ENCODE measurements around the gene PCMT1. TPM values are rescaled to one million over a fixed set of nuclear protein-coding genes. Genes with fewer than 3 reads are reported as not detected.

PCMT1 gene
- total RNA-seq, 5 donors from 2014 or later (not counting 1 experiment from before 2014, with no cell fraction given): 33.9 to 63.1 (median 53.1) TPM

- Histone ChIP-seq H3K4me3 (ENCODE audit: control insufficient read depth in 1 of 2, extremely low read depth in 1 of 2, low read length in 1 of 2) (no peak overlapping the region), H3K9me3 (no peaks in the 10 kb centered on the region), H3K27me3 (replicated peaks in 1 of 2; ENCODE audit: control insufficient read depth in 2 of 2, extremely low read depth in 1 of 2, insufficient read depth in 2 of 2, low read length in 1 of 2) (no peaks in the 10 kb centered on the region), H3K27ac (ENCODE audit: low read length) (no peak overlapping the region), H3K4me1 (ENCODE audit: control insufficient read depth in 1 of 2, extremely low read depth in 1 of 2, insufficient read depth in 2 of 2, low read length in 2 of 2) (no peaks in the 10 kb centered on the region), H3K36me3 (ENCODE audit: control insufficient read depth in 2 of 2, extremely low read depth in 1 of 2, insufficient read depth in 1 of 2, low read length in 1 of 2) (peaks cover 7 to 36% of the 10 kb centered on the region in 2 donors)
- H3K9me3 Mint-ChIP-seq: no peaks in the 10 kb centered on the region
- H3K4me1 Mint-ChIP-seq: peaks cover 0 to 4% (median 2%) of the 10 kb centered on the region in 3 donors
- H3K27me3 Mint-ChIP-seq: no peaks in the 10 kb centered on the region
- H3K36me3 Mint-ChIP-seq: peaks cover 32% of the 10 kb centered on the region
- no peak for ATAC-seq (replicated peaks in 1 of 4)
- no peak overlapping the region for H3K27ac Mint-ChIP-seq
- H3K4me3 Mint-ChIP-seq: no peak overlapping the region
- ChIA-PET POLR2A (interaction anchor here in 1 of 2 donors (0.6 kb wide), 1 partner anchor 45 kb away, joined by 3 read pairs; no protein-coding TSS in a partner anchor), CTCF (interaction anchor here in 1 of 2 donors (0.7 kb wide), 1 partner anchor 260 kb away, joined by 4 read pairs; no protein-coding TSS in a partner anchor)
- WGBS (ENCODE audit: insufficient coverage): no CpG with 5 or more reads among the region's 1 CpG
- DNase-seq: no peak
Measured at GRCh38 chr6:149777624-149778023, 28.1 kb downstream of the PCMT1 start.

- H3K4me1 Mint-ChIP-seq: peaks cover 0 to 6% (median 2%) of the 10 kb centered on the region in 3 donors
- H3K27me3 Mint-ChIP-seq: no peaks in the 10 kb centered on the region
- no peak overlapping the region for H3K27ac Mint-ChIP-seq
- CTCF ChIA-PET: no interaction called here
- Histone ChIP-seq H3K27ac (ENCODE audit: low read length) (no peak overlapping the region), H3K36me3 (ENCODE audit: control insufficient read depth in 2 of 2, extremely low read depth in 1 of 2, insufficient read depth in 1 of 2, low read length in 1 of 2) (peaks cover 11 to 43% of the 10 kb centered on the region in 2 donors), H3K27me3 (replicated peaks in 1 of 2; ENCODE audit: control insufficient read depth in 2 of 2, extremely low read depth in 1 of 2, insufficient read depth in 2 of 2, low read length in 1 of 2) (no peaks in the 10 kb centered on the region), H3K4me1 (ENCODE audit: control insufficient read depth in 1 of 2, extremely low read depth in 1 of 2, insufficient read depth in 2 of 2, low read length in 2 of 2) (no peaks in the 10 kb centered on the region), H3K9me3 (no peaks in the 10 kb centered on the region), H3K4me3 (ENCODE audit: control insufficient read depth in 1 of 2, extremely low read depth in 1 of 2, low read length in 1 of 2) (no peak overlapping the region)
- POLR2A ChIA-PET: interaction anchor here in 1 of 2 donors (0.6 kb wide), 1 partner anchor 32 kb away, joined by 3 read pairs; no protein-coding TSS in a partner anchor
- DNase-seq (no peak), ATAC-seq (replicated peaks in 1 of 4) (no peak)
- H3K9me3 Mint-ChIP-seq: no peaks in the 10 kb centered on the region
- H3K4me3 Mint-ChIP-seq: no peak overlapping the region
- WGBS (ENCODE audit: insufficient coverage): no CpG with 5 or more reads among the region's 2 CpGs
- peaks cover 39% of the 10 kb centered on the region for H3K36me3 Mint-ChIP-seq
Measured at GRCh38 chr6:149779644-149779963, 30.1 kb downstream of the PCMT1 start.

GRCh38 chr6:149781715-149782114, 32.2 kb downstream of the PCMT1 start:
- Mint-ChIP-seq H3K4me3 (no peak overlapping the region), H3K27ac (no peak overlapping the region), H3K4me1 (peaks cover 0 to 6% (median 2%) of the 10 kb centered on the region in 3 donors), H3K36me3 (peaks cover 31% of the 10 kb centered on the region), H3K9me3 (no peaks in the 10 kb centered on the region), H3K27me3 (no peaks in the 10 kb centered on the region)
- H3K4me3 ChIP-seq (ENCODE audit: control insufficient read depth in 1 of 2, extremely low read depth in 1 of 2, low read length in 1 of 2): no peak overlapping the region
- POLR2A ChIA-PET: interaction anchor here in 1 of 2 donors (0.6 to 0.7 kb wide), 2 partner anchors 155 to 177 kb away, joined by 6 to 10 read pairs; no protein-coding TSS in a partner anchor
- ATAC-seq (replicated peaks in 1 of 4) (no peak), DNase-seq (no peak)
- H3K27me3 ChIP-seq (replicated peaks in 1 of 2; ENCODE audit: control insufficient read depth in 2 of 2, extremely low read depth in 1 of 2, insufficient read depth in 2 of 2, low read length in 1 of 2): no peaks in the 10 kb centered on the region
- CTCF ChIA-PET: no interaction called here
- no peaks in the 10 kb centered on the region for H3K9me3 ChIP-seq
- no peaks in the 10 kb centered on the region for H3K4me1 ChIP-seq (ENCODE audit: control insufficient read depth in 1 of 2, extremely low read depth in 1 of 2, insufficient read depth in 2 of 2, low read length in 2 of 2)
- H3K36me3 ChIP-seq (ENCODE audit: control insufficient read depth in 2 of 2, extremely low read depth in 1 of 2, insufficient read depth in 1 of 2, low read length in 1 of 2): peaks cover 4 to 39% of the 10 kb centered on the region in 2 donors
- H3K27ac ChIP-seq (ENCODE audit: low read length): no peak overlapping the region

- Histone ChIP-seq H3K27me3 (replicated peaks in 1 of 2; ENCODE audit: control insufficient read depth in 2 of 2, extremely low read depth in 1 of 2, insufficient read depth in 2 of 2, low read length in 1 of 2) (no peaks in the 10 kb centered on the region), H3K36me3 (ENCODE audit: control insufficient read depth in 2 of 2, extremely low read depth in 1 of 2, insufficient read depth in 1 of 2, low read length in 1 of 2) (peaks cover 4 to 39% of the 10 kb centered on the region in 2 donors), H3K4me1 (ENCODE audit: control insufficient read depth in 1 of 2, extremely low read depth in 1 of 2, insufficient read depth in 2 of 2, low read length in 2 of 2) (no peaks in the 10 kb centered on the region), H3K4me3 (ENCODE audit: control insufficient read depth in 1 of 2, extremely low read depth in 1 of 2, low read length in 1 of 2) (no peak overlapping the region), H3K27ac (ENCODE audit: low read length) (no peak overlapping the region), H3K9me3 (no peaks in the 10 kb centered on the region)
- no peaks in the 10 kb centered on the region for H3K9me3 Mint-ChIP-seq
- H3K27ac Mint-ChIP-seq: no peak overlapping the region
- H3K4me1 Mint-ChIP-seq: peaks cover 0 to 6% (median 2%) of the 10 kb centered on the region in 3 donors
- 100% methylated on average over 1 of the region's 2 CpGs for WGBS (ENCODE audit: insufficient coverage)
- ATAC-seq (replicated peaks in 1 of 4) (no peak), DNase-seq (no peak)
- ChIA-PET POLR2A (no interaction called here), CTCF (no interaction called here)
- no peak overlapping the region for H3K4me3 Mint-ChIP-seq
- H3K27me3 Mint-ChIP-seq: no peaks in the 10 kb centered on the region
- H3K36me3 Mint-ChIP-seq: peaks cover 31% of the 10 kb centered on the region
Measured at GRCh38 chr6:149782337-149782736, 32.8 kb downstream of the PCMT1 start.

GRCh38 chr6:149783551-149783950, 34.0 kb downstream of the PCMT1 start:
- ATAC-seq (replicated peaks in 1 of 4): no peak

GRCh38 chr6:149806127-149806526, 56.6 kb downstream of the PCMT1 start:
- H3K4me3 Mint-ChIP-seq: no peak overlapping the region
- no peak overlapping the region for H3K27ac ChIP-seq (ENCODE audit: low read length)
- peak overlapping the region; percentile 30 to 50 for H3K27ac Mint-ChIP-seq
- no peak for DNase-seq
- no peak overlapping the region for H3K4me3 ChIP-seq (ENCODE audit: control insufficient read depth in 1 of 2, extremely low read depth in 1 of 2, low read length in 1 of 2)
- H3K36me3 Mint-ChIP-seq: peaks cover 27% of the 10 kb centered on the region
- H3K27me3 Mint-ChIP-seq: no peaks in the 10 kb centered on the region
- POLR2A ChIA-PET: no interaction called here
- peaks cover 0 to 3% of the 10 kb centered on the region in 2 experiments for H3K4me1 ChIP-seq (ENCODE audit: control insufficient read depth in 1 of 2, extremely low read depth in 1 of 2, insufficient read depth in 2 of 2, low read length in 2 of 2)
- no peaks in the 10 kb centered on the region for H3K27me3 ChIP-seq (replicated peaks in 1 of 2; ENCODE audit: control insufficient read depth in 2 of 2, extremely low read depth in 1 of 2, insufficient read depth in 2 of 2, low read length in 1 of 2)
- peak in 1 of 4 experiments; percentile 39 for ATAC-seq (replicated peaks in 1 of 4)
- H3K36me3 ChIP-seq (ENCODE audit: control insufficient read depth in 2 of 2, extremely low read depth in 1 of 2, insufficient read depth in 1 of 2, low read length in 1 of 2): peaks cover 0 to 16% of the 10 kb centered on the region in 2 donors
- 56% methylated on average over 4 of the region's 4 CpGs for WGBS (ENCODE audit: insufficient coverage)
- CTCF ChIA-PET: interaction anchor here in 1 of 2 donors (0.8 kb wide), 1 partner anchor 18 kb away, joined by 4 read pairs; no protein-coding TSS in a partner anchor
- peaks cover 5 to 24% (median 17%) of the 10 kb centered on the region in 3 donors for H3K4me1 Mint-ChIP-seq
- no peaks in the 10 kb centered on the region for H3K9me3 Mint-ChIP-seq
- H3K9me3 ChIP-seq: no peaks in the 10 kb centered on the region

More at GRCh38 chr6:149783551-149783950, 34.0 kb downstream of the PCMT1 start:
- Mint-ChIP-seq H3K27ac (no peak overlapping the region), H3K4me3 (no peak overlapping the region), H3K27me3 (no peaks in the 10 kb centered on the region), H3K36me3 (peaks cover 31% of the 10 kb centered on the region), H3K9me3 (no peaks in the 10 kb centered on the region), H3K4me1 (peaks cover 0 to 6% (median 4%) of the 10 kb centered on the region in 3 donors)
- H3K4me1 ChIP-seq (ENCODE audit: control insufficient read depth in 1 of 2, extremely low read depth in 1 of 2, insufficient read depth in 2 of 2, low read length in 2 of 2): no peaks in the 10 kb centered on the region
- peaks cover 4 to 36% of the 10 kb centered on the region in 2 donors for H3K36me3 ChIP-seq (ENCODE audit: control insufficient read depth in 2 of 2, extremely low read depth in 1 of 2, insufficient read depth in 1 of 2, low read length in 1 of 2)
- no peaks in the 10 kb centered on the region for H3K9me3 ChIP-seq
- H3K27ac ChIP-seq (ENCODE audit: low read length): no peak overlapping the region
- DNase-seq: no peak
- no peak overlapping the region for H3K4me3 ChIP-seq (ENCODE audit: control insufficient read depth in 1 of 2, extremely low read depth in 1 of 2, low read length in 1 of 2)
- no peaks in the 10 kb centered on the region for H3K27me3 ChIP-seq (replicated peaks in 1 of 2; ENCODE audit: control insufficient read depth in 2 of 2, extremely low read depth in 1 of 2, insufficient read depth in 2 of 2, low read length in 1 of 2)
- ChIA-PET POLR2A (interaction anchor here in 1 of 2 donors (0.6 kb wide), 1 partner anchor 14 kb away, joined by 4 read pairs; no protein-coding TSS in a partner anchor), CTCF (no interaction called here)
- WGBS (ENCODE audit: insufficient coverage): 100% methylated on average over 1 of the region's 3 CpGs

Measured in T-cell (primary cell).